ENCODE data around the gene RAD51AP2. TPM values are rescaled to one million over a fixed set of nuclear protein-coding genes. Genes with fewer than 3 reads are reported as not detected.
A peak's percentile ranks its signal among the peaks of the same experiment; 100 is the strongest.

The RAD51AP2 gene
- total and polyA plus RNA-seq, 2 of the 13 experiments (the other 11 are each of a cell fraction or from before 2014, with no cell fraction given): 0.11 to 0.12 TPM

GRCh38 chr2:17538844-17539554 is 20.8 kb upstream of the RAD51AP2 start (continued):
- peak; percentile 95 for TF ChIP-seq KIAA2018 (CRISPR knock-in tag; IDR thresholded peaks at IDR 0.05; ENCODE audit: borderline replicate concordance)
- TF ChIP-seq HNRNPK (IDR thresholded peaks at IDR 0.05; ENCODE audit: low read depth, low read length, poor library complexity, severe bottlenecking): no peak
- no peak for TF ChIP-seq THYN1 (CRISPR knock-in tag; IDR thresholded peaks at IDR 0.05; ENCODE audit: borderline replicate concordance, low read depth)
- peak; percentile 48; the same call in 1 of the 2 replicates for TF ChIP-seq ZKSCAN1 (IDR thresholded peaks at IDR 0.05; ENCODE audit: low read length)
- TF ChIP-seq CBX2 (IDR thresholded peaks at IDR 0.05; ENCODE audit: low read depth, low read length): no peak
- TF ChIP-seq CBX2 (CRISPR knock-in tag; IDR thresholded peaks at IDR 0.05; ENCODE audit: low read depth): no peak
- TF ChIP-seq ZSCAN21 (CRISPR knock-in tag; IDR thresholded peaks at IDR 0.05; ENCODE audit: borderline replicate concordance): peak; percentile 96
- TF ChIP-seq ATF5 (CRISPR knock-in tag; IDR thresholded peaks at IDR 0.05; ENCODE audit: low read depth): no peak
- peak; percentile 78 for TF ChIP-seq CSRNP1 (CRISPR knock-in tag; IDR thresholded peaks at IDR 0.05)
- no peak for TF ChIP-seq ZFYVE20 (CRISPR knock-in tag; IDR thresholded peaks at IDR 0.05; ENCODE audit: borderline replicate concordance, low read depth)
- no peak for TF ChIP-seq HDAC6 (IDR thresholded peaks at IDR 0.05; ENCODE audit: low read depth, low read length)
- TF ChIP-seq ZBTB25 (CRISPR knock-in tag; IDR thresholded peaks at IDR 0.05): peak; percentile 90
- peak; percentile 88 for TF ChIP-seq ZNF563 (CRISPR knock-in tag; IDR thresholded peaks at IDR 0.05)

All from HepG2 (cell line).